Chondrocyte (in vitro differentiated cells): Measurements from ENCODE around the gene MYO7A. TPM values are rescaled to one million over a fixed set of nuclear protein-coding genes. Genes with fewer than 3 reads are reported as not detected.
A peak's percentile ranks its signal among the peaks of the same experiment; 100 is the strongest.

Experiments
- DNase-seq: peaks from one replicate; pipeline ENCODE4 v3.0.0; 2021; ENCODE audit warnings: mixed read lengths, low spot score
- H3K27ac Mint-ChIP-seq: one replicate; pipeline ENCODE4 v1.8.0; 2021; ENCODE audit warnings: mild to moderate bottlenecking, moderate library complexity, mixed read lengths; ENCODE audit not compliant: unreplicated experiment
- H3K27me3 Mint-ChIP-seq: 2 replicates; pipeline ENCODE4 v1.8.0; 2021; ENCODE audit warnings: low read depth, mixed read lengths
- H3K36me3 Mint-ChIP-seq: 2 replicates; pipeline ENCODE4 v1.8.0; 2021; ENCODE audit warnings: low read depth, mixed read lengths
- H3K4me1 Mint-ChIP-seq: 2 replicates; pipeline ENCODE4 v1.8.0; 2021; ENCODE audit warnings: low read depth, mild to moderate bottlenecking, mixed read lengths
- H3K4me3 Mint-ChIP-seq: one replicate; pipeline ENCODE4 v1.8.0; 2021; ENCODE audit warnings: mild to moderate bottlenecking, moderate library complexity, mixed read lengths; ENCODE audit not compliant: unreplicated experiment
- H3K9me3 Mint-ChIP-seq: 2 replicates; pipeline ENCODE4 v1.8.0; 2021; ENCODE audit warnings: low read depth, mixed read lengths
- total RNA-seq: library from RNA; stranded (reverse); gene quantifications from 3 replicates; pipeline ENCODE4 v1.2.1, GENCODE V29; 2021
- TF ChIP-seq, protein P1 (sequence below): fragments of 200-600 bp; sonication (generic); IDR thresholded peaks from 2 replicates; pipeline ENCODE4 v1.5.0; 2021; ENCODE audit warnings: antibody characterized with exemption, mild to moderate bottlenecking, moderate library complexity

The MYO7A gene
- total RNA-seq, 1 donor from 2014 or later: not detected

DNA sequence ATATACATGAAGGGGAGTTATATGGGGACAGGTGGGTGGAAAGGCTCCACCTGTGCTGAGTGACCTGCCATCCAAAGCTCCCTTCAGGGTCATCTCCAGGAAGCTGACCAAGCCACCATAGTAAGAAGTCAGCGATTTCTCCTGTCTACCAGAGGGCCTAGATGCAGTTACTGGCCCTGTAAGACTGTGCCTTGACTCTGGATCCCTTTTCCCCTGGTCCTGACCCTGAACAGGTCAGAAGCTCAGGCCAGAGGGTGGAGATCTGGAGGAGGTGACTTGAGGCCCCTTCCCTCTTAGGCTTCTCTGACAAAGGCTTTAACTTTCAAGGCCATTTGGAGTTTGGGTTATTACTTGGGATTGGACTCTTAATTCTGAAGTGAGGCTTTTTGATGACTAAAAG lies 103.8 kb downstream of the MYO7A start:
- no peaks in the 10 kb centered on the region for H3K27me3 Mint-ChIP-seq
- H3K36me3 Mint-ChIP-seq: no peaks in the 10 kb centered on the region
- DNase-seq: no peak
- H3K9me3 Mint-ChIP-seq: no peaks in the 10 kb centered on the region
- H3K27ac Mint-ChIP-seq: no peak overlapping the region
- H3K4me3 Mint-ChIP-seq: no peak overlapping the region
- no peaks in the 10 kb centered on the region for H3K4me1 Mint-ChIP-seq
- TF ChIP-seq, protein P1, sequence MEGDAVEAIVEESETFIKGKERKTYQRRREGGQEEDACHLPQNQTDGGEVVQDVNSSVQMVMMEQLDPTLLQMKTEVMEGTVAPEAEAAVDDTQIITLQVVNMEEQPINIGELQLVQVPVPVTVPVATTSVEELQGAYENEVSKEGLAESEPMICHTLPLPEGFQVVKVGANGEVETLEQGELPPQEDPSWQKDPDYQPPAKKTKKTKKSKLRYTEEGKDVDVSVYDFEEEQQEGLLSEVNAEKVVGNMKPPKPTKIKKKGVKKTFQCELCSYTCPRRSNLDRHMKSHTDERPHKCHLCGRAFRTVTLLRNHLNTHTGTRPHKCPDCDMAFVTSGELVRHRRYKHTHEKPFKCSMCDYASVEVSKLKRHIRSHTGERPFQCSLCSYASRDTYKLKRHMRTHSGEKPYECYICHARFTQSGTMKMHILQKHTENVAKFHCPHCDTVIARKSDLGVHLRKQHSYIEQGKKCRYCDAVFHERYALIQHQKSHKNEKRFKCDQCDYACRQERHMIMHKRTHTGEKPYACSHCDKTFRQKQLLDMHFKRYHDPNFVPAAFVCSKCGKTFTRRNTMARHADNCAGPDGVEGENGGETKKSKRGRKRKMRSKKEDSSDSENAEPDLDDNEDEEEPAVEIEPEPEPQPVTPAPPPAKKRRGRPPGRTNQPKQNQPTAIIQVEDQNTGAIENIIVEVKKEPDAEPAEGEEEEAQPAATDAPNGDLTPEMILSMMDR: no peak

DNA sequence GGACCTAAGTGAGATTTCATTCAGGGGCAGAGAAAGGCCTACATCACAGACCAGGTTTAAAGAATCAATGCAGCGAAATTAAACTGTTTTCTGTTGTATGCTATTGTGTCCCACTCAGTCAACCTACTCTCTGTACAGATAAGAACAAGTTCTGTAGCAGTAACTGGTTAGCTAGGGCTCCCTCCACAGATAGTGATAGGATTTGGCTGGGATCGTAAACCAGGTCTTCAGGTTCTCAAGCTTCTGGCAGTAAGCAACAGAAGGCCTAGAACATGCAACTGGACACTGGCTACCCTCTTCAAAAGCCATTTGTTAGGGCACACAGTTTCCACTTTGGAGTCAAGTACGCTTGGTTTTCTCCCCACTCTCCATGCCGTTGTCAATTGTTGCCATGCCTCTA lies 104.2 kb downstream of the MYO7A start:
- Mint-ChIP-seq H3K36me3 (no peaks in the 10 kb centered on the region), H3K9me3 (no peaks in the 10 kb centered on the region), H3K4me1 (no peaks in the 10 kb centered on the region), H3K4me3 (no peak overlapping the region), H3K27me3 (no peaks in the 10 kb centered on the region), H3K27ac (no peak overlapping the region)
- no peak for DNase-seq
- TF ChIP-seq, protein P1: no peak

DNA sequence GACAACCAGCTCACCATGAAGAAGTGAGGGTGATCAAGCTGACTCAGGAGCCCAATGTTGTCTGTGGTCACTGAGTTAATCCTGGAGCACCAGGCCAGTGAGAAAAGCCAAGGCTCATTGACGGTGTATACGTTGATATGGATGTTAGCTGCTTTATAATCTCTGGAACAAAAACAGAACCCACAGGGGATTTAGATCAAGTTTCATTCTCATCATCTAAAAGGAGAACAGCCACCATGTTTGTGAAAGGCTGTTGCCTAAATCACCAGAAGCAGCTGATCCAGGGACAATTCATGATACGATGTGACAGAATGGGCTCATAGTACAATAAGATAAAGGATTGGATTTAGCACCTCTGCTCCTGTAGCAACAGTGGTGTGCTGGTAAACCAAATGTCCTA lies 105.0 kb downstream of the MYO7A start:
- no peak for DNase-seq
- H3K4me3 Mint-ChIP-seq: no peak overlapping the region
- H3K9me3 Mint-ChIP-seq: no peaks in the 10 kb centered on the region
- TF ChIP-seq, protein P1: no peak
- no peaks in the 10 kb centered on the region for H3K27me3 Mint-ChIP-seq
- H3K27ac Mint-ChIP-seq: no peak overlapping the region
- H3K36me3 Mint-ChIP-seq: no peaks in the 10 kb centered on the region
- no peaks in the 10 kb centered on the region for H3K4me1 Mint-ChIP-seq

DNA sequence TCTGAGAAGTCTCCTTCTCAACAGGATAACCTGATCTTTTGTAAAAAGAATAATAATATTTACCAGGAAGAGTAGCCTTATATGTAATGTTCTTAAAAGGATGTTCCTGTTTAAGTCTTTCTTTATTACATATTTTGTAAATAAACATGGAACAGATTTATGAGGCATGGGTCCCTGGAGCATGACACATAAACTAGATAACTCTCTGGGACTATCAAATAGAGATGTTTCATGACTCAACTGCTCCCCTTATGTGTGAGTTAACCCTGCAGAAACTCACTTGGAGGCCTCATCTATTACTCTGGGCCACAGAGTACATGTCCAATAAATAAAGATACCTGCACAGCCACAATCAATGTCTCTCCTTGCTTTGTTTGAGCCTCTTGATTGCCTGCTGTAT lies 108.9 kb downstream of the MYO7A start:
- Mint-ChIP-seq H3K27ac (no peak overlapping the region), H3K4me3 (no peak overlapping the region), H3K4me1 (no peaks in the 10 kb centered on the region), H3K27me3 (no peaks in the 10 kb centered on the region), H3K9me3 (peaks cover 11% of the 10 kb centered on the region), H3K36me3 (peaks cover 4% of the 10 kb centered on the region)
- TF ChIP-seq, protein P1: no peak
- DNase-seq: no peak

DNA sequence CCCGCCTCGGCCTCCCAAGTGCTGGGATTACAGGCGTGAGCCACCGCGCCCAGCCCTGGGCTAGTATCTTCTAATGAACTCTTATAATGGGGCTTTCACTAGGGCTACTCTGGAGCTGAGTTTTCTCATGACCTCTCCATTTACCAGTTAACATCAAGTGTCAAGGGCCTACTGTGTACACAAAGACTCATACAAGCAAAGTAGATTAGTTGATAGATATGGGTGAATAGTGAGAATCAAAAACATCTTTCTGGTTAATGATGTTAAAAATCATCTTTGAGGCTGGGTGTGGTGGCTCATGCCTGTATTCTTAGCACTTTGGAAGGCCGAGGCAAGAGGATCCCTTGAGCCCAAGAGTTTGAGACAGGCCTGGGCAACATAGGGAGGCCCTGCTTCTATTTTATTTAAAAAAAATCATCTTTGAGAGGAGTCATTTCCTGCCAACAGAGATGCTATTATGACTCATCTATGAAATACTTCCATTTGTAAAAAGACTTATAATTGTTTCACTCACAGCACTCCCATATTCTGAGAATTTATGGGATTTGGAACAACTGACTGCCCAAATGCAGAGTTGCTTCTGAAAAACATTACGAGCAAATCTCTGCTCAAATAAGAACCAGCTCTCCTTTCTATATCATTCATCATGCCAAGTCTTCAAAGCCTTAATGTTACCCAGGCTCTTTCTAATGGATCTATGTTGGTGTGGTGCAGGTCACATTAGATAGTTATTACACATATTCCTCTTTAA lies 116.4 kb downstream of the MYO7A start:
- Mint-ChIP-seq H3K27me3 (no peaks in the 10 kb centered on the region), H3K27ac (peak overlapping the region; percentile 91), H3K9me3 (peaks cover 13% of the 10 kb centered on the region), H3K4me1 (peaks cover 13% of the 10 kb centered on the region), H3K36me3 (peaks cover 4% of the 10 kb centered on the region), H3K4me3 (no peak overlapping the region)
- TF ChIP-seq, protein P1: no peak
- no peak for DNase-seq
